ENCODE results near the gene BEX4.

GRCh38 chrX:103170216-103170615, 44.7 kb upstream of the BEX4 start:
- TF ChIP-seq CTCF (IDR thresholded peaks at IDR 0.05) (no peak), POLR2A (IDR thresholded peaks at IDR 0.05) (no peak)

All from thyroid gland (tissue), 4 donors.